ENCODE results near the gene PRR12. TPM values are rescaled to one million over a fixed set of nuclear protein-coding genes. Genes with fewer than 3 reads are reported as not detected.
A peak's percentile ranks its signal among the peaks of the same experiment; 100 is the strongest.

PRR12 gene
- total and polyA plus RNA-seq, 9 of the 15 experiments (the other 6 are each of a cell fraction or from before 2014, with no cell fraction given), result 0.01 to 21.1 (median 0.98) TPM

- no peak for TF ChIP-seq PTRF (tag; IDR thresholded peaks at IDR 0.05)
- TF ChIP-seq SP1 (CRISPR knock-in tag; IDR thresholded peaks at IDR 0.05), result no peak
- no peak for TF ChIP-seq THRAP3 (IDR thresholded peaks at IDR 0.05; ENCODE audit: borderline replicate concordance)
- no peak for TF ChIP-seq CC2D1A (IDR thresholded peaks at IDR 0.05)
- TF ChIP-seq NFIC (IDR thresholded peaks at IDR 0.05), result no peak
- TF ChIP-seq ARHGAP35 (IDR thresholded peaks at IDR 0.05; ENCODE audit: partially characterized antibody), result no peak
- TF ChIP-seq ZNF282 (CRISPR knock-in tag; IDR thresholded peaks at IDR 0.05), result no peak
- no peak for TF ChIP-seq ZSCAN29 (IDR thresholded peaks at IDR 0.05)
- TF ChIP-seq FOXP1 (CRISPR knock-in tag; IDR thresholded peaks at IDR 0.05), result 0 out of 2 replicates have a peak, but pooled peaks have one; percentile 5
- TF ChIP-seq E2F3 (CRISPR knock-in tag; IDR thresholded peaks at IDR 0.05), result no peak
- no peak for TF ChIP-seq CAMTA2 (CRISPR knock-in tag; conservative IDR thresholded peaks at IDR 0.05)
- TF ChIP-seq MYC (IDR thresholded peaks at IDR 0.05; ENCODE audit: low read depth, low read length), result no peak
- peak; percentile 28; the same call in 1 of the 2 replicates for TF ChIP-seq MYC (CRISPR knock-in tag; IDR thresholded peaks at IDR 0.05; ENCODE audit: borderline replicate concordance, low read depth)
- no peak for TF ChIP-seq ZNF436 (CRISPR knock-in tag; IDR thresholded peaks at IDR 0.05)
- TF ChIP-seq CTCF (IDR thresholded peaks at IDR 0.05 in 2 of 3, conservative IDR thresholded peaks at IDR 0.05 in 1 of 3; ENCODE audit: insufficient read depth in 2 of 3, low read depth in 1 of 3, low read length in 3 of 3), result peak in 2 of 3 experiments; percentile 1 to 20; a peak in 2 of 6 replicates
- 0 out of 4 replicates have a peak, but pooled peaks of 1 of the 2 experiments have one; percentile 19 for TF ChIP-seq HDAC1 (IDR thresholded peaks at IDR 0.05)
- no peak for TF ChIP-seq SMC3 (conservative IDR thresholded peaks at IDR 0.05; ENCODE audit: insufficient read depth, low read depth, low read length)
- TF ChIP-seq CLOCK (CRISPR knock-in tag; IDR thresholded peaks at IDR 0.05; ENCODE audit: borderline replicate concordance), result no peak
- TF ChIP-seq PHF8 (IDR thresholded peaks at IDR 0.05; ENCODE audit: borderline replicate concordance, low read length), result peak; percentile 18; the same call in 1 of the 2 replicates
Measured at GRCh38 chr19:49642492-49643035, 51.6 kb downstream of the PRR12 start (continued).

All from K562 (cell line).